Measurements from ENCODE around the gene SNRPD3.

- TF ChIP-seq CTCF (IDR thresholded peaks at IDR 0.05): no peak
- no peak for TF ChIP-seq POLR2AphosphoS5 (IDR thresholded peaks at IDR 0.05)
- no peak for TF ChIP-seq POLR2A (IDR thresholded peaks at IDR 0.05; ENCODE audit: low read depth)
- TF ChIP-seq EP300 (IDR thresholded peaks at IDR 0.05): no peak
Measured at GRCh38 chr22:24541681-24542515, 13.9 kb upstream of the SNRPD3 start.
